ENCODE data around the gene ADSL. TPM values are rescaled to one million over a fixed set of nuclear protein-coding genes. Genes with fewer than 3 reads are reported as not detected.

The ADSL gene
- total and polyA plus RNA-seq, 2 of the 8 experiments (the other 6 are each of a cell fraction or from before 2014, with no cell fraction given), result 197 to 218 TPM

DNA sequence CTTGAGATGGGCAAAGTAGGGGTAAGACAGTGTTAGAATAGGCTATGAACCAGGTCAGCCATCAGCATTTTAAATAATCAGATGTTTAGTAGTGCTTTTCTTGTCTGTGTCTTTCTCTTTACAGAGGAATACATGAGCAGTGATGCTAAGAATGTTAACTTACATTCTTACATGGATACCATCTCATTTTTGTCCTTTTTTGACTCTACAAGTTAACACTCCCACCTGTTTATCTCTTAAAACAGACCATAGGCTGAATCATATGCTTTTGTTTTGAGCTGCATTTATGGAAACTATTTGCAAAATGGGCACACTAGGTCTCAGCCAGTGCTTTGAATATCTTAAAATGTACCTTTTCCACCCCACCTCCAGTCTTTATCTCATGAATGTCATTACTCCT is 25.6 kb upstream of the ADSL start:
- Histone ChIP-seq H3K9ac (replicated peaks in 1 of 4; ENCODE audit: extremely low read depth in 1 of 4, low read depth in 3 of 4, low read length in 3 of 4) (no peak overlapping the region), H2AK5ac (ENCODE audit: low read depth, low read length) (no peak overlapping the region), H2AFZ (ENCODE audit: low read length) (no peak overlapping the region), H2BK120ac (replicated peaks; ENCODE audit: low read depth, low read length) (no peak overlapping the region), H4K8ac (ENCODE audit: extremely low read depth, insufficient read depth, low read length) (no peak overlapping the region; the same call in 1 of the 2 replicates), H3K23ac (ENCODE audit: insufficient read length) (no peak overlapping the region), H2BK20ac (ENCODE audit: low read length) (no peak overlapping the region), H3K18ac (ENCODE audit: extremely low read depth, low read length) (no peak overlapping the region), H3K4me2 (ENCODE audit: insufficient read depth in 1 of 2, low read depth in 2 of 2, low read length in 2 of 2) (no peak overlapping the region), H3K36me3 (ENCODE audit: control insufficient read depth in 2 of 4, insufficient read depth in 4 of 4, low read length in 3 of 4) (peaks cover 16 to 56% (median 44%) of the 10 kb centered on the region in 4 experiments), H2BK5ac (ENCODE audit: low read depth, low read length) (no peak overlapping the region), H3K9me3 (ENCODE audit: insufficient read depth in 2 of 2, low read depth in 1 of 2, low read length in 1 of 2) (no peaks in the 10 kb centered on the region), H3K79me1 (ENCODE audit: low read depth, low read length) (no peaks in the 10 kb centered on the region), H3K14ac (ENCODE audit: insufficient read length) (no peak overlapping the region), H3K4me3 (ENCODE audit: extremely low read depth in 1 of 4, insufficient read depth in 2 of 4, low read depth in 3 of 4, low read length in 4 of 4) (no peak overlapping the region), H4K91ac (replicated peaks; ENCODE audit: insufficient read length, low read length) (no peak overlapping the region), H3K4me1 (replicated peaks in 1 of 4; ENCODE audit: control insufficient read depth in 3 of 4, insufficient read depth in 4 of 4, low read length in 3 of 4) (peaks cover 0 to 6% (median 4%) of the 10 kb centered on the region in 4 experiments; a peak in 6 of 7 replicates), H2BK12ac (ENCODE audit: low read depth, low read length) (no peak overlapping the region), H3K27me3 (replicated peaks in 1 of 4; ENCODE audit: control insufficient read depth in 3 of 4, extremely low read depth in 1 of 4, insufficient read depth in 3 of 4, low read length in 3 of 4) (no peaks in the 10 kb centered on the region), H4K5ac (ENCODE audit: insufficient read length, low read depth, low read length) (no peak overlapping the region), H3K27ac (ENCODE audit: low read depth, low read length) (no peak overlapping the region), H3K23me2 (ENCODE audit: low read depth, low read length) (no peaks in the 10 kb centered on the region), H4K20me1 (replicated peaks in 1 of 2; ENCODE audit: control insufficient read depth in 1 of 2, insufficient read depth in 2 of 2, low read length in 2 of 2) (peaks cover 0 to 5% of the 10 kb centered on the region in 2 experiments), H3K56ac (replicated peaks; ENCODE audit: insufficient read length, low read depth, low read length) (no peak overlapping the region), H2BK15ac (ENCODE audit: low read length) (no peak overlapping the region), H3K4ac (replicated peaks; ENCODE audit: insufficient read length, low read depth, low read length) (no peak overlapping the region), H3K79me2 (ENCODE audit: control insufficient read depth in 1 of 2, insufficient read depth in 2 of 2, low read length in 2 of 2) (no peaks in the 10 kb centered on the region)
- FAIRE-seq (no peak), DNase-seq (ENCODE audit: low read depth in 1 of 2, low spot score in 2 of 2) (no peak)
- CTCF ChIA-PET (ENCODE audit: partially characterized antibody), result interaction anchor here (0.6 kb wide), 1 partner anchor 560 kb away, joined by 3 read pairs; no protein-coding TSS in a partner anchor
- POLR2A ChIA-PET (ENCODE audit: partially characterized antibody), result interaction anchor here (1.2 kb wide), 1 partner anchor 13 kb away, joined by 3 read pairs; no protein-coding TSS in a partner anchor
- no peak for TF ChIP-seq EZH2 (IDR thresholded peaks at IDR 0.05; ENCODE audit: low read depth, low read length, severe bottlenecking)
- no peak for TF ChIP-seq EP300 (IDR thresholded peaks at IDR 0.05; ENCODE audit: borderline replicate concordance in 1 of 2, low read depth in 2 of 2, low read length in 2 of 2)
- no peak for TF ChIP-seq BCL11A (IDR thresholded peaks at IDR 0.05; ENCODE audit: low read depth in 2 of 2, low read length in 2 of 2)
- no peak for TF ChIP-seq TAF1 (IDR thresholded peaks at IDR 0.05; ENCODE audit: low read depth, low read length)
- no peak for TF ChIP-seq TBP (IDR thresholded peaks at IDR 0.05; ENCODE audit: low read depth, low read length)
- no peak for TF ChIP-seq NANOG (IDR thresholded peaks at IDR 0.05; ENCODE audit: insufficient read depth, low read depth, low read length, poor library complexity, severe bottlenecking)
- no peak for TF ChIP-seq SAP30 (IDR thresholded peaks at IDR 0.05; ENCODE audit: insufficient read depth, insufficient replicate concordance, low read length)
- no peak for TF ChIP-seq ZNF274 (IDR thresholded peaks at IDR 0.05; ENCODE audit: borderline replicate concordance, extremely low read depth, low read length)
- TF ChIP-seq RXRA (IDR thresholded peaks at IDR 0.05; ENCODE audit: insufficient read depth, low read depth, low read length), result no peak
- no peak for TF ChIP-seq SRF (IDR thresholded peaks at IDR 0.05; ENCODE audit: low read depth, low read length)
- TF ChIP-seq, protein P1, sequence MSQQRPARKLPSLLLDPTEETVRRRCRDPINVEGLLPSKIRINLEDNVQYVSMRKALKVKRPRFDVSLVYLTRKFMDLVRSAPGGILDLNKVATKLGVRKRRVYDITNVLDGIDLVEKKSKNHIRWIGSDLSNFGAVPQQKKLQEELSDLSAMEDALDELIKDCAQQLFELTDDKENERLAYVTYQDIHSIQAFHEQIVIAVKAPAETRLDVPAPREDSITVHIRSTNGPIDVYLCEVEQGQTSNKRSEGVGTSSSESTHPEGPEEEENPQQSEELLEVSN (IDR thresholded peaks at IDR 0.05), result no peak
- no peak for TF ChIP-seq POU5F1 (IDR thresholded peaks at IDR 0.05; ENCODE audit: low read depth, low read length)
- TF ChIP-seq JUN (IDR thresholded peaks at IDR 0.05; ENCODE audit: low read depth, low read length), result no peak
- TF ChIP-seq KDM1A (IDR thresholded peaks at IDR 0.05; ENCODE audit: borderline replicate concordance, low read length), result no peak
- no peak for TF ChIP-seq POLR2A (IDR thresholded peaks at IDR 0.05; ENCODE audit: control extremely low read depth in 1 of 2, low read depth in 2 of 2, low read length in 2 of 2)

Data from H1 (cell line).